ENCODE measurements around the gene LRIG1.

LRIG1 gene

GRCh38 chr3:66396161-66396760 lies 104.6 kb downstream of the LRIG1 start:
- no peak overlapping the region for H3K4me3 ChIP-seq (replicated peaks; ENCODE audit: low read depth, low read length)
- no peak for DNase-seq (ENCODE audit: extremely low read depth, insufficient read length)
- H3K36me3 ChIP-seq (ENCODE audit: control insufficient read depth, insufficient read depth, low read length): peaks cover 11% of the 10 kb centered on the region
- TF ChIP-seq CTCF (IDR thresholded peaks at IDR 0.05; ENCODE audit: insufficient read depth, low read length, poor library complexity, severe bottlenecking): no peak
- H3K27me3 ChIP-seq (replicated peaks; ENCODE audit: control insufficient read depth, insufficient read depth, low read length): no peaks in the 10 kb centered on the region

GRCh38 chr3:66395635-66396034 lies 105.2 kb downstream of the LRIG1 start:
- Histone ChIP-seq H3K36me3 (ENCODE audit: control insufficient read depth, insufficient read depth, low read length) (peaks cover 11% of the 10 kb centered on the region), H3K4me3 (replicated peaks; ENCODE audit: low read depth, low read length) (no peak overlapping the region), H3K27me3 (replicated peaks; ENCODE audit: control insufficient read depth, insufficient read depth, low read length) (no peaks in the 10 kb centered on the region)
- no peak for DNase-seq (ENCODE audit: extremely low read depth, insufficient read length)
- no peak for TF ChIP-seq CTCF (IDR thresholded peaks at IDR 0.05; ENCODE audit: insufficient read depth, low read length, poor library complexity, severe bottlenecking)

- H3K4me3 ChIP-seq (replicated peaks; ENCODE audit: low read depth, low read length): no peak overlapping the region
- DNase-seq (ENCODE audit: extremely low read depth, insufficient read length): no peak
- no peaks in the 10 kb centered on the region for H3K27me3 ChIP-seq (replicated peaks; ENCODE audit: control insufficient read depth, insufficient read depth, low read length)
- peaks cover 10% of the 10 kb centered on the region for H3K36me3 ChIP-seq (ENCODE audit: control insufficient read depth, insufficient read depth, low read length)
- no peak for TF ChIP-seq CTCF (IDR thresholded peaks at IDR 0.05; ENCODE audit: insufficient read depth, low read length, poor library complexity, severe bottlenecking)
Observed at GRCh38 chr3:66394753-66395249, 106.0 kb downstream of the LRIG1 start.

DNA sequence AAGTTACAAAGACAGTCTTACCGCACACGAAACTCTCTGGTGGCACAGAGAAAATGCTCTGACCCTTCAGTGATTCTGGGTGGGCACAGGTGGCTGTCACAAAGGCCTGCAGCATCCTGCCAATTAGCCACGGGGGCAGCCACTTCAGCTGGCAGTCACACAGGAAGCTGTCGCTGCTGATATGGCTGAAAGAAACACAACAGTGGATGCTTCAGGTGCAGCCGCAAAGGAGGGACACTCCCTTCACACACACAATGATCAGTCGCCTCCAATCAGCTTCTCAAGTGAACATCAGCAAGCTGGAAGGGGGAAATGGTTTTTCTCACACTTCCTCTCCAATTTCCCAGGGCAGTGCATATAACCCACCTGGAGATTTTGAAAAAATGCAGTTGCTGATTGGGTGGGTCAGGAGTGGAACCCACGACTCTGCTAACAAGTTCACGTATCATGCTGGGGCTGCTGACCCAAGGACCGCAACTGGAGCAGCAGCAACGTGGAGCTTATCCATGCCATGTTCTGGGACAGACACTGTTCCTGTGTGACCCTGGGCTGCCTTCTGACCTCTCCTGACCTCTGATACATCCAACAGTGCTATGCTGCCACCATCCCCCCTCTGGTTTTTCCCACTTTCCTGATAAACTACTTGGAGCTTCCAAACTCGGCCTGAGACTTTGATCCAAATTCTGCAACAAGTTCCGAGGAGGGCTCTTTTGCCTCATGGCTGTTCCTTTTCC lies 106.6 kb downstream of the LRIG1 start:
- H3K36me3 ChIP-seq (ENCODE audit: control insufficient read depth, insufficient read depth, low read length): peaks cover 9% of the 10 kb centered on the region
- peak; percentile 66 for DNase-seq (ENCODE audit: extremely low read depth, insufficient read length)
- TF ChIP-seq CTCF (IDR thresholded peaks at IDR 0.05; ENCODE audit: insufficient read depth, low read length, poor library complexity, severe bottlenecking): no peak
- H3K4me3 ChIP-seq (replicated peaks; ENCODE audit: low read depth, low read length): peak overlapping the region; percentile 6; the same call in 1 of the 2 replicates
- no peaks in the 10 kb centered on the region for H3K27me3 ChIP-seq (replicated peaks; ENCODE audit: control insufficient read depth, insufficient read depth, low read length)

DNA sequence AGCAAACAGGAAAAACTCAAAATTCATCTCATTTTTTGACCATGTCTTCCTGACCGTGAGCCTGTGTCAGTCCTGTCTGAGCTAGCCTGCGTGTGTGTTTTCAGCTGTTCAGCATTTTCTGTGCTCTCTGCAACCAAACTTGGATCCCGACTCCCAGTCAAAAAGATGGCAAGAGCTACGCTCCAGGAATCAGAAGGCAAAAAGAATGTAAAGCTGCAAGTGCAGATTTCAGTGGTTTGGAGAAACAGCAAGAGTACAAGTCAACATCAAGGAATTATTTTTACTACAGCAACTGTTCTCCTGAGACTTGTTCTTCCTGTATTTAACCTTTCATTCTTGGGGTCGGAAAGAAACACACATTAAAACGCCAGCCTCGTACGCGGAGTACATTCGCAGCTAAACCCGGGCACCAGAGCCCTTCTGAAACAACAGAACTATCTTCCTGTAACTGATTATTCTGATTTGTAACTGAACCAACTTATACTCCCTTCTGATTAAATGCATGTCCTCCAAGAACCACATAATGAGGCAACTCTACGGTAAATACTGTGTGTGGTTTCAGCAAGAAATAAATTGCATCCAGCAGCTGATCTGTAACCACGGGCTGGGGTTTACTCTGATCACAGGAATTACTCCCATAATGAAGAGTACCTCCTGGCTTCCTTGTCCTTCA lies 107.4 kb downstream of the LRIG1 start:
- no peak for TF ChIP-seq CTCF (IDR thresholded peaks at IDR 0.05; ENCODE audit: insufficient read depth, low read length, poor library complexity, severe bottlenecking)
- peak overlapping the region; percentile 6; the same call in 1 of the 2 replicates for H3K4me3 ChIP-seq (replicated peaks; ENCODE audit: low read depth, low read length)
- DNase-seq (ENCODE audit: extremely low read depth, insufficient read length): no peak
- no peaks in the 10 kb centered on the region for H3K27me3 ChIP-seq (replicated peaks; ENCODE audit: control insufficient read depth, insufficient read depth, low read length)
- peaks cover 8% of the 10 kb centered on the region for H3K36me3 ChIP-seq (ENCODE audit: control insufficient read depth, insufficient read depth, low read length)

Measured in GM06990 (cell line).